HG02943 (cell line): ENCODE measurements around the gene PEAK3.

Source experiments
- ATAC-seq: cut with Tn5 transposase; IDR thresholded peaks from one replicate; pipeline ENCODE4 v1.9.1; 2021; ENCODE audit warnings: mild to moderate bottlenecking, low read depth, moderate library complexity; ENCODE audit not compliant: unreplicated experiment

The PEAK3 gene

DNA sequence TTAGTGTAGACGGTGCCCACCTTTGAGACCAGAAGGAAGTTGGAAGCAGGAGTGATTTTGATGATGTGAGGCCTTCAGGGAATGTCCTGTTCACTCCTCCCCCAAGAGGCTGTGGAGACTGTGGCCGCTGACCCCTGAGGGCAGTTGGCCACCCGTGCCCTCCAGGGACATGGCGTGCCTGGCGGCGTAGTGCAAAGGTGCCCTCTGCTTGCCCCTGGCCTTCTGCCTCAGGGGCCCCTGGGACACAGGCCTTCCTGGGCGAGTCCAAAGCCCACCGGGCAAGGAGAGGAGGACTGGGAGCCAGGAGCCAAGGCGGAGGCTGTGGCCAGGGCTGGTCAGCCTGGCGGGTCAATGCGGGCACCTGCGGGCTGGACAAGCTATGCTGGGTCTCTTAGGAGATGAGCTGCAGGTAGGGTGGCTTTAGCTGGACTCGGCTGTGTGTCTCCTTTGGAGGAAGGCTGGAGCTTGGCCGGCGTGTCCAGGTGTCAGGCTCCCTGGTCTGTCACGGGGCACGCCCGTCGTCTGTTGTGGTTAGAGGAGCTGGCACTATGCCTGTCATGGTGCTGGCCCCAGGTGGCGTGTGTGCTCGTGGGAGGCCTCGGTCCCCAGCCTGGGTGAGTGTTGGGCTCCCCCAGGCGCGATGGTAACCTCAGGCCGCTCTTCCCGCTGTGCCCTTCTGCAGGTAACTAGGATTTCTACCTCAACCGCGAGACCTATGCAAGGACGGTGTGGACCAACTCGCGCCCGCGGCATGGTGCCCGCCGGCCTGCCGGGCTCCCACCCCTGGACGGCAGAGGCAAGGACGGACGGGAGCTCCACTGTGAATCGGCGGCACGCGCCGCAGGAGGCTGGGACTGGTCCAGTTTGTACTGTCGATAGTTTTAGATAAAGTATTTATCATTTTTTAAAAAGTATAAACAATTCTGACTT is 52.6 kb downstream of the PEAK3 start:
- no peak for ATAC-seq

DNA sequence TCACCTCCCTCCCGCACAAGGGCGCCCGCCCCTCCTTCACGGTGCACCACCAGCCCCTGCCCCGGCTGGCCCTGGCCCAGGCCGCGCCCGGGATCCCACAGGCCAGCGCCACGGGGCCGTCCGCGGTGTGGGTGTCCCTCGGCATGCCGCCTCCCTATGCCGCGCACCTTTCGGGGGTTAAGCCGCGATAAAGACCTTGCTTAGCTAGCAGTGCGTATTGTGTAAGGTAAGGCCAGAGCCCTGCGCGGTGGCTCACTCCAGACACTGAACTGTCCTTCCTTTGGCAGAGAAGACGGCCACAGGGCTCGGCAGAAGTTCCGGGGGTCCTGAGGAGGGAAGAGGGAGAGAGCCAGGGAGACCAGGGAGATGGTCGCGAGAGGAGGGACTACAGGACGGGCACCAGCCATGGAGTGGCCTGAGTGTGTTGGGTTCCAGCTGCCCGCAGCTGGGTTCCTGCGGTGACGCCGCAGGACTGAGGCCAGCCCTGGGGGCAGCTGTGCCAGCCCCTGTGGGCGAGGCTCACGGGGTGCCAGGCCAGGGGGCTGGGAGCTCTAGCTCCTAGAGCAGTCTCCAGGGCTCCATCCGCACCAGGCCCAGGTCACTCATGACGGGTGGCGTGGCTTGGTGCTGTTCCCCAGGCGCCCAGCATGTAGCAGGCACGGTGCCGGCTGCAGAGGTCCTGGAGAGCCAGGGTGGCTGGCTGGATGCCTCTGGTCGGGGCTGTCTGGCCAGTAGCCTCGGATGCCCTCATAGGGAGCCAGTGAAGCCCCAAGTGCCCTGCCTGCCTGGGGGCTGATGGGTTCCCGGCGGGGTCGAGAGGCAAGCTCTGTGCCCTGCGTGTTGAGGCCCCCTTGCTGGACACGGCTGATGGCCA is 53.6 kb downstream of the PEAK3 start:
- ATAC-seq = no peak

DNA sequence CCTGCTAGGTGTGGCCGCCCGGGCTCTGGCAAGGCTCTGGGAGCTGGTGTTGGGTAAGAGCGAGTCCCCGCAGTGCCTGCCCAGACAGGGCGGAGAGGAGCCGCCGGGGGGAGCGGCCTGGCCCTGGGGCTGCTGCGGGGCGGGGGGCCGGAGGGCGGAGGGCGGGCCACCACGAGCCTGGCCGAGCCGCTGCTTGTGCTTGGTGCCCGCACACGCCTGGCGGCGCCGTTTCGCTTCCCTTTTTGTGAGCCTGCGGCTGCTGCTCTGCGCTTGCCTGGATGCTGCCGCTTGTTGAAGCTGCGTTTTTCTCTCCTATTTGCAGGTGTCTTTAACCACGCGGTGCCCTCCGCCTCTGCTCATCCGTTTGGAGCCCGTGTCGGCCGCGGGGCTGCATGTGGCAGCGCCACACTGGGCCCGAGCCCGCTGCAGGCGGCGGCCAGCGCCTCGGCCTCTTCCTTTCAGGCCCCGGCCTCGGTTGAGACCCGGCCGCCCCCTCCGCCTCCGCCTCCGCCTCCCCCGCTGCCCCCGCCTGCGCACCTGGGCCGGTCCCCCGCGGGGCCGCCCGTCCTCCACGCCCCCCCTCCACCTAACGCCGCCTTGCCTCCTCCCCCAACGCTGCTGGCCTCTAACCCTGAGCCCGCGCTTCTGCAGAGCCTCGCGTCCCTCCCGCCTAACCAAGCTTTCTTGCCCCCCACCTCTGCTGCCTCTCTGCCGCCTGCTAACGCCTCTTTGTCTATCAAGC is 54.4 kb downstream of the PEAK3 start:
- ATAC-seq = no peak

DNA sequence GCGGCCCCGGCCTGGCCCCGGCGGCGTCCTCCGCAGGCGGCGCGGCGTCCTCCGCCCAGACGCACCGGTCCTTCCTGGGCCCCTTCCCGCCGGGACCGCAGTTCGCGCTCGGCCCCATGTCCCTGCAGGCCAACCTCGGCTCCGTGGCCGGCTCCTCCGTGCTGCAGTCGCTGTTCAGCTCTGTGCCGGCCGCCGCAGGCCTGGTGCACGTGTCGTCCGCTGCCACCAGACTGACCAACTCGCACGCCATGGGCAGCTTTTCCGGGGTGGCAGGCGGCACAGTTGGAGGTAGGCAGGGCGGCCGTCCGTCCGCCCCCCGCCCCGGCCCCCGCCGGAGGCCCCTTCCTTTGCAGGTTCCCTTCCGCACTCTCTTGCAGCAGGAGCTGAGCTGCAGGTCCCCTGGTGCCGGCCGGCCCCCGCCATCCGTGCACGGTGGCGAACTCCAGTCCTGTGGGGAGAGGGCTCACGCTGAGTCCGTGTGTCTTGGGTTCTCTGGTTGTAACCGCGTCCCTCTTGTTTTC is 55.1 kb downstream of the PEAK3 start:
- ATAC-seq = no peak

DNA sequence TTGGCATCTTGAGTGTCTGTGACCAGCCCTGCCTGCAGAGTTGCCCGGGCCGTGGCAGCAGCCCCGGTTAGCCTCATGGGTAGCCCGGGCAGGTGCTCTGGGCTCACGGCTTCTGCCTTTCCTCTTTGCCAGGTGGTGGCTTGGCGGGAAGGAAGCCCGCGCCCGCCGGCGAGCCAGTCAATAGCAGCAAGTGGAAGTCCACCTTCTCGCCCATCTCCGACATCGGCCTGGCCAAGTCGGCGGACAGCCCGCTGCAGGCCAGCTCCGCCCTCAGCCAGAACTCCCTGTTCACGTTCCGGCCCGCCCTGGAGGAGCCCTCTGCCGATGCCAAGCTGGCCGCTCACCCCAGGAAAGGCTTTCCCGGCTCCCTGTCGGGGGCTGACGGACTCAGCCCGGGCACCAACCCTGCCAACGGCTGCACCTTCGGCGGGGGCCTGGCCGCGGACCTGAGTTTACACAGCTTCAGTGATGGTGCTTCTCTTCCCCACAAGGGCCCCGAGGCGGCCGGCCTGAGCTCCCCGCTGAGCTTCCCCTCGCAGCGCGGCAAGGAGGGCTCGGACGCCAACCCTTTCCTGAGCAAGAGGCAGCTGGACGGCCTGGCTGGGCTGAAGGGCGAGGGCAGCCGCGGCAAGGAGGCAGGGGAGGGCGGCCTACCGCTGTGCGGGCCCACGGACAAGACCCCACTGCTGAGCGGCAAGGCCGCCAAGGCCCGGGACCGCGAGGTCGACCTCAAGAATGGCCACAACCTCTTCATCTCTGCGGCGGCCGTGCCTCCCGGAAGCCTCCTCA is 55.7 kb downstream of the PEAK3 start:
- no peak for ATAC-seq

DNA sequence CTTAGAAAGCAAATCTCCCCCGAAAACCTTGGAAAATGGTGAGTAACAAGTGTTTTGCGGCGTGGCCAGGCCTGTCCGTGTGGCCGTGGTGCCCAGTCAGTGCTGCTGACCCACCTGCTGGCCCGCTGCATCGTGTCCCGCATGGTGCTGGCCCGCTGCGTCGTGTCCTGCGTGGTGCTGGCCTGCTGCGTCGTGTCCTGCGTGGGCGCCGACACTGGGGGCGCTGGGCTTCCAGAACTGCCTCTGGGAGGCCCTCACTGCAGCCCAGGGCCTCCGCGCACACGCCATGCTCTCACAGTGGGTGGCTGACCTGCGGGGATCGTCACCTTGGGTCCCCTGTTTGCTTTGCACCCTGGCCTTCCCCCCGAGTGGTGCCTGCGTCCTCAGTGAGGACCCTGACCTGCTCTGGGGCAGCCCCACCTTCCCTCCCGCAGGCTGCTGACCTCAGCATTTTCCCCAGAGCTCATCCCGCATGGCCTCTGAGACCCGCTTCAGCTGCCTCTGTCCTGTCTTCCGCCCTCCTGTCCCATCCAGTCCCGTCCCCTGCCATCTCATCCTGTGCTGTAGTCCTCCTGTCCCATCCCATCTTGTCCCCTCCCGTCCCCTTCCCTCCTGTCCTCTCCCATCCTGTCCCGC is 56.4 kb downstream of the PEAK3 start:
- ATAC-seq = no peak

DNA sequence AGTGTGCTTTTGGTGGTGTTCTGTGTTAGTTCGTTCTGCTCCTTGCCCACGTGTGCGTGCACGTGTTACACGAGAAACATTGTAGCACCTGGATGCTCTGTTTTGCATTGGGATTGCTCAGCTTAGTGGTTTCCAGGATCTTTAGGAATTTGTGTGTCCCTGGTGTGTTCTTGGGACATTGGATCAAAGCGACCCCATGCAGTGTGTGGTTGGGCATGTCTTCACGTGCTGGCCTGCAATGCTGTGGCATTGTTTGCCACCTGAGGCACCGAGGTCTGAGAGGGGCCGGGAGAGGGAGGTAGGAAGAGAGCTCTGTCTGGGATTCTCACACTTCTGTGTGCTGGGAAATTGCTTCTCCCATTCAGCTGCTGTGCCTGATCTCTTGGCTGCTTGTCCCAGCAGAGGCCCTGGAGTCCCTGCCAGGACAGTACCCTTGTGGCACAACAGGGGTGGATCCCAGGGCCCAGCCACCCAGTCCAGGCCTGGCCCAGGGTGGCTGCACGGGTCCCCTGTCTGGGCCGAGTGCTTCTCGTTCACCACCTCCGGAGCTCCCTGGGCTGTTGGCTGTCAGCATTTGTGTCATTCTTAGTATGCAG is 57.1 kb downstream of the PEAK3 start:
- no peak for ATAC-seq
